DOHH2 (cell line): ENCODE data around the gene SBSN.

Source experiments
- H3F3A ChIP-seq: fragments of 200-600 bp; sonication (generic), shearing (Covaris generic); 2 replicates; pipeline ENCODE4 v1.6.0; 2016; ENCODE audit warnings: antibody characterized with exemption, mild to moderate bottlenecking; ENCODE audit not compliant: control insufficient read depth, insufficient read depth
- H3K27ac ChIP-seq: fragments of 200-600 bp; sonication (generic); 2 replicates; pipeline ENCODE4 v1.5.1; 2014; ENCODE audit warnings: low read depth, mild to moderate bottlenecking, low read length, moderate library complexity
- H3K27me3 ChIP-seq: fragments of 200-600 bp; sonication (generic); 2 replicates; pipeline ENCODE4 v1.6.1; 2014; ENCODE audit warnings: mild to moderate bottlenecking, low read length, mixed read lengths; ENCODE audit not compliant: control insufficient read depth
- H3K36me3 ChIP-seq: fragments of 200-600 bp; sonication (generic); 2 replicates; pipeline ENCODE4 v1.6.1; 2014; ENCODE audit warnings: mild to moderate bottlenecking, low read length, moderate library complexity, mixed read lengths; ENCODE audit not compliant: control insufficient read depth
- H3K4me1 ChIP-seq: fragments of 200-600 bp; sonication (generic); 2 replicates; pipeline ENCODE4 v1.6.1; 2014; ENCODE audit warnings: mild to moderate bottlenecking, low read length, mixed read lengths; ENCODE audit not compliant: control insufficient read depth
- H3K4me2 ChIP-seq: fragments of 200-600 bp; sonication (generic); 2 replicates; pipeline ENCODE4 v1.6.0; 2014; ENCODE audit warnings: mild to moderate bottlenecking, low read length, moderate library complexity
- H3K4me3 ChIP-seq: fragments of 200-600 bp; sonication (generic); 2 replicates; pipeline ENCODE4 v1.5.1; 2014; ENCODE audit warnings: mild to moderate bottlenecking, low read length, mixed read lengths
- H3K79me2 ChIP-seq: fragments of 200-600 bp; sonication (generic); 2 replicates; pipeline ENCODE4 v1.6.1; 2014; ENCODE audit warnings: mild to moderate bottlenecking, low read length, mixed read lengths; ENCODE audit not compliant: control insufficient read depth
- H3K9me2 ChIP-seq: fragments of 200-600 bp; sonication (generic); replicated peaks from 2 replicates; pipeline ENCODE4 v1.6.1; 2014; ENCODE audit warnings: mild to moderate bottlenecking, low read length, mixed read lengths; ENCODE audit not compliant: control insufficient read depth
- H3K9me3 ChIP-seq: fragments of 200-600 bp; sonication (generic); 2 replicates; pipeline ENCODE4 v1.6.1; 2014; ENCODE audit warnings: antibody characterized with exemption, low read length, mixed read lengths; ENCODE audit not compliant: control insufficient read depth, insufficient read depth
- H4K20me1 ChIP-seq: fragments of 200-600 bp; sonication (generic); 2 replicates; pipeline ENCODE4 v1.6.0; 2014; ENCODE audit warnings: low read depth, mild to moderate bottlenecking, antibody characterized with exemption, low read length, moderate library complexity; ENCODE audit not compliant: control insufficient read depth, insufficient read depth
- CTCF ChIP-seq: fragments of 200-600 bp; sonication (generic); IDR thresholded peaks from one replicate; pipeline ENCODE4 v1.5.1; 2014; ENCODE audit warnings: antibody characterized with exemption, mild to moderate bottlenecking, low read depth, low read length; ENCODE audit not compliant: poor library complexity, severe bottlenecking
- EZH2phosphoT487 ChIP-seq: fragments of 200-600 bp; sonication (generic); IDR thresholded peaks from 2 replicates; pipeline ENCODE4 v1.6.1; 2017; ENCODE audit warnings: borderline replicate concordance, mild to moderate bottlenecking, antibody characterized with exemption, low read length, moderate library complexity, mixed read lengths

Gene SBSN

GRCh38 chr19:35511337-35511736 lies 16.8 kb downstream of the SBSN start:
- no peaks in the 10 kb centered on the region for H4K20me1 ChIP-seq
- no peaks in the 10 kb centered on the region for H3K36me3 ChIP-seq
- peaks cover 10% of the 10 kb centered on the region for H3K79me2 ChIP-seq
- H3F3A ChIP-seq, result no peaks in the 10 kb centered on the region
- no peak overlapping the region for H3K4me2 ChIP-seq
- H3K4me1 ChIP-seq, result peaks cover 26% of the 10 kb centered on the region
- H3K27ac ChIP-seq, result no peak overlapping the region
- H3K9me3 ChIP-seq, result no peaks in the 10 kb centered on the region
- H3K4me3 ChIP-seq, result no peak overlapping the region
- no peaks in the 10 kb centered on the region for H3K9me2 ChIP-seq
- TF ChIP-seq EZH2phosphoT487 (no peak), CTCF (no peak)
- peaks cover 37% of the 10 kb centered on the region for H3K27me3 ChIP-seq

GRCh38 chr19:35510626-35510964 lies 17.5 kb downstream of the SBSN start:
- Histone ChIP-seq H3K9me2 (no peaks in the 10 kb centered on the region), H3K79me2 (peaks cover 10% of the 10 kb centered on the region), H3K36me3 (no peaks in the 10 kb centered on the region), H3K4me3 (peak overlapping the region; percentile 75; the same call in 1 of the 2 replicates), H3F3A (no peaks in the 10 kb centered on the region), H3K4me1 (peaks cover 27% of the 10 kb centered on the region), H3K27me3 (peaks cover 40% of the 10 kb centered on the region), H3K9me3 (no peaks in the 10 kb centered on the region), H3K27ac (no peak overlapping the region), H3K4me2 (peak overlapping the region; percentile 54; the same call in 1 of the 2 replicates), H4K20me1 (no peaks in the 10 kb centered on the region)
- TF ChIP-seq EZH2phosphoT487, result no peak
- TF ChIP-seq CTCF, result peak; percentile 13

GRCh38 chr19:35509861-35510625 lies 18.1 kb downstream of the SBSN start:
- no peaks in the 10 kb centered on the region for H3K9me2 ChIP-seq
- H3K36me3 ChIP-seq, result no peaks in the 10 kb centered on the region
- peaks cover 40% of the 10 kb centered on the region for H3K27me3 ChIP-seq
- peak overlapping the region; percentile 45 for H3K27ac ChIP-seq
- H3F3A ChIP-seq, result no peaks in the 10 kb centered on the region
- TF ChIP-seq CTCF, result peak; percentile 96
- TF ChIP-seq EZH2phosphoT487, result peak; percentile 74; the same call in 1 of the 2 replicates
- peak overlapping the region; percentile 75 for H3K4me3 ChIP-seq
- no peaks in the 10 kb centered on the region for H4K20me1 ChIP-seq
- peaks cover 10% of the 10 kb centered on the region for H3K79me2 ChIP-seq
- H3K4me1 ChIP-seq, result peaks cover 32% of the 10 kb centered on the region
- peak overlapping the region; percentile 54 for H3K4me2 ChIP-seq
- no peaks in the 10 kb centered on the region for H3K9me3 ChIP-seq
